A549 treated with RU486 at 1 μM for 4 hours (cell line): ENCODE data around the gene CXCL3. TPM values are rescaled to one million over a fixed set of nuclear protein-coding genes. Genes with fewer than 3 reads are reported as not detected.

Experiments
- total RNA-seq: library from RNA; stranded (reverse); fragments of 200-300 nt; extraction: Qiagen RNA extraction; gene quantifications from 5 replicates; pipeline ENCODE4 v1.2.3, GENCODE V29; 2022; ENCODE audit warnings: low read depth

The CXCL3 gene
- 5.6 to 7.7 TPM (median 6.2 TPM) in 5 replicates for total RNA-seq

DNA sequence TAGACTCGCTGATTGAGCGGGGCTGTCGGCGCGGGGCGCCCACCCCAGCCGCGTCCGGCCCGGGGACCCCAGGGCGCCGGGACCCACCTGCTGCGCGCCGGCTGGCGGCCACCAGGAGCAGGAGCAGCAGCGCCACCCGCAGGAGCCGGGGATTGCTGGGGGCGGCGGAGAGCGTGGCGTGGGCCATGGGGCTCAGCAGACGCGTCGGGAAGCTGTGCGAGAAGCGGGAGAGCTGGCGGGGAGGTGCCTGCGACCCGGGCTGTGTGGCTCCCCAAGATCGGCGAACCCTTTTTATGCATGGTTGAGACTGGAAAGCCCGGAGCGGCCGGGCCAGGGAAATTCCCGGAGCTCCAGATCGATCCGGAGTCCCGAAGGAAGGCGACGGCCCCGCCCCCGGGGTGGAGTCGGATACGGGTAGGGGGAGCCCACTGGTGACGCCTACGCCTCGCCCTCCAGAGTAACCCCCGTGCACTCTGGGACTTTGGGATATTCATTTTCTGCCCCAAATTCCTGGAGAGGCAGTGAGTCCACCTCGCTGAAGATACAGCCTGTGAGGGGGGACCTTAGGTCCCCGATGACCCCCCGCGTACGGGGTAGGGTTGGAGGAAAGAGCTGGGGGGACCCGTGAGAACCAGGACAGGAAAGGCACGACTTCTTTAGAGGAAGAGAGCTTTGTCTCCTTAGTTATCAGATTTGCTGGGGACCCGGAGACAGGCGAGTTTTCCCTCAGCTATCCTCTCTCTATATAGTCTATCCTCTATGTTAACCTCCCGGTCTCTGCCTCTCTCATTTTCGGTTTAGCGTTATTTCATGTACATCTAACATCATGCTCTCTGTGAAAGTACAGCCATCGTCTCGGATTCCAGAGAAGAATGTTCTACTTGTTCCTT, at the start of gene CXCL3:
TSS of gene CXCL3 (minus strand) at position 265 of the 890 bp plus-strand sequence. CDS start at position 187, 78 bp downstream.

DNA sequence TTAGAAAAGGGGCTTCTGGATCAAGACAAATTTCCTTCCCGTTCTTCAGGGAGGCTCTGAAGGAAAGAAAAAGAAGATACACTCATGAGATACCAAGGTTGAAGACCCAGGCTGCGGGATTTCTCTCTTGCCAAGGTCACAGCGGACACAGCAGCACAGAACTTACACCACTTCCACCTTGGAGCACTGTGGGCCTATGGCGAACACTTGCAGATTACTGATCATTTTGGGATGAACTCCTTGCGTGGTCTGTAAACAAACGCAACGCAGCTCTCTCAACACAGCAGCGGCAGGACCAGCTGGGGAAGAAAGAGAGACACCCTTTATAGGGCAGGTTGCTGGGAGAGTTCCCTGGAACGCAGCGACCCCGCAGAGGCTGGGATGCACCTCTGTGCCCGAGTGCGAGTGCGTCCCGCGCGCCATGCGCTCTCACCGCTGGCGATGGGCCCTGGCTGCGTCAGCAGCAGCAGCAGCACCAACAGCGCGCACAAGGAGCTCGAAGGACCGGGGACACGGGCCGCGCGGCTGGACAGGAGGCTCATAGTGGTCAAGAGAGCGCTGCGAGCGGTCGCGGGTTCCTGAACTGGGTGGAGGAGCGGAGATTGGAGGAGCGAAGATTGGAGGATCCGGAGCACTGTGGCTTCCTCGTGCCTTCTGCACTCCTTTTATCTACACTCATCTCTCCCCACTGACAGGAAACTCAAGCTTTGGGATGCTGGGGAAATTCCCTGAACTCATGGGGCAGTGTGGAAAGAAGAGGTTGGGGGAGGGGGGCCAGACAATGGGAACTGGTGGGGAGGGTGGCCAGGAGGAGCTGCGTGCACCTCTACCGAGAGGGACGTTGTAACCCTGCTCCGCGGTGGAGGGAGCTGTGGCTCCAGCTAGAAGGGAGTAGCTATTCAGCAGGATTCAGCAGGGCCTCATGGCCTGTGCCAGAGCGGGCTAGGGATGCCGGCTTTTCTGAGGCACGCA, 40.2 kb downstream of the CXCL3 start, which contains the start of gene CXCL5:
TSS of gene CXCL5 (minus strand) at position 638 of the 972 bp plus-strand sequence. CDS start at position 542, 96 bp downstream.

DNA sequence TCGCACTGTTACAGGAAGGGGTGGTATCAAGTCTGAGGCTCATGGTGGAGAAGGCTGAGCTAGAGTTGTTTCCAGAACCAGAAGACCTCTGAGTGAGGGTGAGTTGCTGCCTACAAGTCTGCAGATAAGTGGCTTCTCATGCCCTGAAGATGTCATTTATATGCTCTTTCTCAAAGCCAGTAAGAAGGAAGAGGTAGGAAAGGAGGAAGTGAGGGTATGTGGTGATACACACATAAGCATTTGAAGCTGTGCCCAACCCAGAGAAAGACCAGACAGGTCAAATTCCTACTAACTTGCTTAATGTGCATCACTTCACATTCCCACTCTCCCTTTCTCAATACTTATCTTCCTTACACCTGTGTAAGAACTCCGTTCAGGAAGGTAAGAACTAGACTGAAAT, 50.4 kb downstream of the CXCL3 start, which contains the start of gene PPBP:
TSS of gene PPBP (minus strand) at position 130 of the 400 bp plus-strand sequence. CDS start at position 43, 87 bp downstream.

Other genes with a start within 250 kb of the CXCL3 start
- gene CXCL6, start 202.0 kb downstream of the CXCL3 start, total RNA-seq, result not detected in 5 replicates
- not detected in 5 replicates for gene PF4V1, start 185.4 kb downstream of the CXCL3 start, total RNA-seq
- 10.8 to 15.6 TPM (median 11.7 TPM) in 5 replicates for gene CXCL1, start 169.3 kb downstream of the CXCL3 start, total RNA-seq
- gene PF4, start 56.7 kb downstream of the CXCL3 start, total RNA-seq, result 0.39 to 1.3 TPM (median 0.55 TPM) in 5 replicates
- 0.20 to 0.21 TPM in 2 of 5 replicates, not detected in the others for gene PPBP, start 50.5 kb downstream of the CXCL3 start, total RNA-seq
- 28.2 to 55.2 TPM (median 49.5 TPM) in 5 replicates for gene CXCL5, start 40.0 kb downstream of the CXCL3 start, total RNA-seq
- 14.9 to 21.5 TPM (median 16.6 TPM) in 5 replicates for gene CXCL2, start 60.5 kb upstream of the CXCL3 start, total RNA-seq
- gene MTHFD2L, start 119.4 kb upstream of the CXCL3 start, total RNA-seq, result 6.5 to 10.6 TPM (median 9.3 TPM) in 5 replicates